Upper lobe of left lung (tissue), 6 donors: Measurements from ENCODE around the gene IL2. TPM values are rescaled to one million over a fixed set of nuclear protein-coding genes. Genes with fewer than 3 reads are reported as not detected.

Source experiments
- ATAC-seq, 2 donors: fragments of 200-7000 bp; cut with Tn5 transposase; one replicate each; pipeline ENCODE4 v1.9.1; 2022; ENCODE audit warnings: mild to moderate bottlenecking in 2 of 2, moderate library complexity in 2 of 2; ENCODE audit not compliant: low FRiP score in 2 of 2
- DNase-seq, 2 donors: peaks; one replicate each; pipeline ENCODE4 v3.0.0-alpha.2; 2019 to 2020
- H3K27ac ChIP-seq, 4 donors: fragments of 200-600 bp; sonication (generic); one replicate each; pipeline ENCODE4 v1.5.1; 2016 to 2019
- H3K27me3 ChIP-seq, 4 donors: fragments of 200-600 bp; sonication (generic); one replicate each; pipeline ENCODE4 v1.5.1; 2017 to 2019
- H3K36me3 ChIP-seq, 4 donors: fragments of 200-600 bp; sonication (generic); one replicate each; pipeline ENCODE4 v1.5.1; 2016 to 2019
- H3K4me1 ChIP-seq, 4 donors: fragments of 200-600 bp; sonication (generic); one replicate each; pipeline ENCODE4 v1.5.1; 2018 to 2019
- H3K4me3 ChIP-seq, 4 donors: fragments of 200-600 bp; sonication (generic); one replicate each; pipeline ENCODE4 v1.5.1; 2017 to 2019; ENCODE audit warnings: mild to moderate bottlenecking in 2 of 4, moderate library complexity in 1 of 4
- H3K9me3 ChIP-seq, 4 donors: fragments of 200-600 bp; sonication (generic); one replicate each; pipeline ENCODE4 v1.5.1; 2018 to 2019
- EP300 ChIP-seq, 4 donors: sonication (generic); formaldehyde crosslinking; IDR thresholded peaks; one replicate each; pipeline ENCODE4 v1.5.1; 2017; ENCODE audit warnings: antibody characterized with exemption in 4 of 4, control low read depth in 2 of 4
- POLR2A ChIP-seq, 4 donors: fragments of 450-650 bp; IDR thresholded peaks; one replicate each; pipeline ENCODE4 v1.5.1; 2016 to 2017; ENCODE audit warnings: antibody characterized with exemption in 4 of 4, mild to moderate bottlenecking in 2 of 4
- POLR2AphosphoS5 ChIP-seq, 2 donors: sonication (generic); formaldehyde crosslinking; IDR thresholded peaks; one replicate each; pipeline ENCODE4 v1.5.1; 2017; ENCODE audit warnings: antibody characterized with exemption in 2 of 2
- WGBS, 2 donors: methylation state at CpG; one replicate each; pipeline ENCODE4 v1.1.5; 2017 to 2018; 5-methylcytosine and 5-hydroxymethylcytosine counted together
- total RNA-seq, 6 donors: library from RNA; depleted of rRNA in 4 of 6; stranded (reverse); fragments of >200 nt in 4 of 6; gene quantifications; one replicate each; pipeline versions ENCODE4 v1.1.0 to v1.2.1, GENCODE V29; 2016 to 2021
- TF ChIP-seq, protein P1 (sequence below), 6 experiments: fragments of 450-650 bp in 4 of 6; fragments of 200-600 bp in 2 of 6; sonication (generic) in 2 of 6; IDR thresholded peaks; one replicate each; pipeline ENCODE4 v1.5.1; 2016 to 2019; ENCODE audit warnings: antibody characterized with exemption in 6 of 6
- donor health status: DM: no; HTN: no; CAD: no; lungs with moderate emphysema.
- donor health status: DM: no; HTN: yes; CAD: no; lungs with severe emphysema.

Gene IL2
- total RNA-seq, 6 donors from 2014 or later = 1.0 to 1.8 TPM; not detected in 4

DNA sequence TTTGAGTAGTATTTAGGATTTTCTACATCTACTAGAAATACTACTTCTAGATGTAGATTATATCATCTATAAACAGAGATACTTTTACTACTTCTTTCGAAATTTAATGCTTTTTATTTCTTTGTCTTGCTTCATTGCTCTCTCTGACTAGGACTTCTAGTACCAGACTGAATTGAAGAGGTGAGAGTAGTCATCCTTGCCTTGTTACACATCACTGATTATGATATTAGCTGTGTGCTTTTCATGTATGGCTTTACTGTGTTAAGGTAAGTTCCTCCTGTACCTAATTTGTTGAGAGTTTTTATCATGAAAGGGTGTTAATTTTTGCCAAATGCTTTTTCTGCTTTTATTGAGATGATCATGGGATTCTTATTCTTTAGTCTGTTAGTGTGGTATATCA lies 19.6 kb upstream of the IL2 start:
- ATAC-seq (no peak), DNase-seq (no peak)
- Histone ChIP-seq H3K27ac (no peak overlapping the region), H3K4me3 (no peak overlapping the region), H3K9me3 (no peaks in the 10 kb centered on the region), H3K36me3 (no peaks in the 10 kb centered on the region), H3K4me1 (no peaks in the 10 kb centered on the region), H3K27me3 (no peaks in the 10 kb centered on the region)
- WGBS, 2 donors = 74 to 84% methylated on average over 1 of the region's 1 CpG
- no peak for TF ChIP-seq POLR2A (IDR thresholded peaks at IDR 0.05)
- TF ChIP-seq, protein P1, sequence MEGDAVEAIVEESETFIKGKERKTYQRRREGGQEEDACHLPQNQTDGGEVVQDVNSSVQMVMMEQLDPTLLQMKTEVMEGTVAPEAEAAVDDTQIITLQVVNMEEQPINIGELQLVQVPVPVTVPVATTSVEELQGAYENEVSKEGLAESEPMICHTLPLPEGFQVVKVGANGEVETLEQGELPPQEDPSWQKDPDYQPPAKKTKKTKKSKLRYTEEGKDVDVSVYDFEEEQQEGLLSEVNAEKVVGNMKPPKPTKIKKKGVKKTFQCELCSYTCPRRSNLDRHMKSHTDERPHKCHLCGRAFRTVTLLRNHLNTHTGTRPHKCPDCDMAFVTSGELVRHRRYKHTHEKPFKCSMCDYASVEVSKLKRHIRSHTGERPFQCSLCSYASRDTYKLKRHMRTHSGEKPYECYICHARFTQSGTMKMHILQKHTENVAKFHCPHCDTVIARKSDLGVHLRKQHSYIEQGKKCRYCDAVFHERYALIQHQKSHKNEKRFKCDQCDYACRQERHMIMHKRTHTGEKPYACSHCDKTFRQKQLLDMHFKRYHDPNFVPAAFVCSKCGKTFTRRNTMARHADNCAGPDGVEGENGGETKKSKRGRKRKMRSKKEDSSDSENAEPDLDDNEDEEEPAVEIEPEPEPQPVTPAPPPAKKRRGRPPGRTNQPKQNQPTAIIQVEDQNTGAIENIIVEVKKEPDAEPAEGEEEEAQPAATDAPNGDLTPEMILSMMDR (IDR thresholded peaks at IDR 0.05) = no peak
- no peak for TF ChIP-seq EP300 (IDR thresholded peaks at IDR 0.05)
- no peak for TF ChIP-seq POLR2AphosphoS5 (IDR thresholded peaks at IDR 0.05)

DNA sequence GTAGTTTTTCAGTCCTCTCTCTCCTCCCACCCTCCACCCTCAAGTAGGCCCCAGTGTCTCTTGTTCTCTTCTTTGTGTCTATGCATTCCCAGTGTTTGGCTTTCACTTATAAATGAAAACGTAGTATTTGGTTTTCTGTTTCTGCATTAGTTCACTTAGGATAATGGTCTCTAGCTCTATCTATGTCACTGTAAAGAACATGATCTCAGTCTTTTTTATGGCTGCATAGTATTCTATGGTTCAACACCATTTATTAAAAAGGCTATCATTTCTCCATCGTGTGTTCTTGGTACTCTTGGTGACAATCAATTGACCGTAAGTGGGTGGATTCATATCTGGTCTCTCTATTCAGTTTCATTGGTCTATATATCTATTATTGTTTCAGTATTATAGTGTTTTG lies 18.7 kb upstream of the IL2 start:
- Histone ChIP-seq H3K36me3 (no peaks in the 10 kb centered on the region), H3K27me3 (no peaks in the 10 kb centered on the region), H3K4me3 (no peak overlapping the region), H3K9me3 (no peaks in the 10 kb centered on the region), H3K27ac (no peak overlapping the region), H3K4me1 (no peaks in the 10 kb centered on the region)
- no peak for ATAC-seq
- DNase-seq = no peak
- WGBS, 2 donors = 87 to 88% methylated on average over 3 of the region's 3 CpGs
- TF ChIP-seq POLR2A (IDR thresholded peaks at IDR 0.05) = no peak
- no peak for TF ChIP-seq EP300 (IDR thresholded peaks at IDR 0.05)
- TF ChIP-seq POLR2AphosphoS5 (IDR thresholded peaks at IDR 0.05) = no peak
- TF ChIP-seq, protein P1 (IDR thresholded peaks at IDR 0.05) = no peak

DNA sequence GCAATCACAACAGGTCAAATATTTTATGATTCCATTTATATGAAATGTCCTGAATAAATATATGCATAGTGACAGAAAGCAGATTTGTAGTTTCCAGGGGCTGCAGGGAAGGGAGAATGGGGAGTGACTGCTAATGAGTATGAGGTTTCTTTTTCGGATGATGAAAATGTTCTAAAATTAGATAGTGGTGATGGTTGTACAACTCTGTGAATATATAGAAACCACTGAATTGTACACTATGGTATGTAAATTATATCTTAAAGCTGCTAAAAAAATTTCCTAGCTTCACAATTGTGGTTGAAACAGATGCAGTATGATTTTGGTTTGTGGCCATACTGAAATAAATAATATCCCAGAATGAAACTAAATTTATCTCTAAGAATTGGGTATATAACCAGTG lies 12.9 kb upstream of the IL2 start:
- H3K27ac ChIP-seq = no peak overlapping the region
- no peak overlapping the region for H3K4me3 ChIP-seq
- no peaks in the 10 kb centered on the region for H3K4me1 ChIP-seq
- DNase-seq = no peak
- WGBS, 2 donors = 92 to 96% methylated on average over 1 of the region's 1 CpG
- no peak for TF ChIP-seq POLR2A (IDR thresholded peaks at IDR 0.05)
- TF ChIP-seq, protein P1 (IDR thresholded peaks at IDR 0.05) = no peak
- TF ChIP-seq EP300 (IDR thresholded peaks at IDR 0.05) = no peak
- TF ChIP-seq POLR2AphosphoS5 (IDR thresholded peaks at IDR 0.05) = no peak
- no peaks in the 10 kb centered on the region for H3K36me3 ChIP-seq
- no peaks in the 10 kb centered on the region for H3K27me3 ChIP-seq
- H3K9me3 ChIP-seq = no peaks in the 10 kb centered on the region
- ATAC-seq = no peak

DNA sequence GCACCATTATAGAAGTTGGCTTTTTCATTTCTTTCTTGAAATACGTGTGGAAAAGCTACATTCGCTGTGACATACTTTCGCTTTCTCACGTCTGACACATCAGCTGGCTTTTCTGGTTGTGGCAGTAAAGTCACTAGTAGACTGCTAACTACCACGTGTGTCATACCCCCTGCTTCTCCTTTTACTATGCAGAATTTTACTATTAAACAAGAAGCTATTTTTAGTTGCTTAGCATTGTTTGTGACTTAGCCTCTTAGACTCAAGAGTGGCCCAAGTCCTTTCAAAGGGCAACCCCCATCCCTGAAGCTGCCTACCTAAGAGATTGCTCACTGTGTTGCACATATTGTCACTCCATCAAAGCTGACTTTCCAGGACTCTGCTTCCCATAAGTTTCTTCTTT lies 2.1 kb upstream of the IL2 start:
- DNase-seq (no peak), ATAC-seq (no peak)
- 37 to 49% methylated on average over 5 of the region's 5 CpGs for WGBS, 2 donors
- Histone ChIP-seq H3K27ac (no peak overlapping the region), H3K9me3 (no peaks in the 10 kb centered on the region), H3K4me3 (peak overlapping the region in 3 of 4 donors; percentile 12 to 26 (median 13)), H3K4me1 (no peaks in the 10 kb centered on the region), H3K36me3 (no peaks in the 10 kb centered on the region), H3K27me3 (no peaks in the 10 kb centered on the region)
- TF ChIP-seq POLR2AphosphoS5 (IDR thresholded peaks at IDR 0.05) (no peak), POLR2A (IDR thresholded peaks at IDR 0.05) (no peak), EP300 (IDR thresholded peaks at IDR 0.05) (no peak)
- TF ChIP-seq, protein P1 (IDR thresholded peaks at IDR 0.05) = no peak

DNA sequence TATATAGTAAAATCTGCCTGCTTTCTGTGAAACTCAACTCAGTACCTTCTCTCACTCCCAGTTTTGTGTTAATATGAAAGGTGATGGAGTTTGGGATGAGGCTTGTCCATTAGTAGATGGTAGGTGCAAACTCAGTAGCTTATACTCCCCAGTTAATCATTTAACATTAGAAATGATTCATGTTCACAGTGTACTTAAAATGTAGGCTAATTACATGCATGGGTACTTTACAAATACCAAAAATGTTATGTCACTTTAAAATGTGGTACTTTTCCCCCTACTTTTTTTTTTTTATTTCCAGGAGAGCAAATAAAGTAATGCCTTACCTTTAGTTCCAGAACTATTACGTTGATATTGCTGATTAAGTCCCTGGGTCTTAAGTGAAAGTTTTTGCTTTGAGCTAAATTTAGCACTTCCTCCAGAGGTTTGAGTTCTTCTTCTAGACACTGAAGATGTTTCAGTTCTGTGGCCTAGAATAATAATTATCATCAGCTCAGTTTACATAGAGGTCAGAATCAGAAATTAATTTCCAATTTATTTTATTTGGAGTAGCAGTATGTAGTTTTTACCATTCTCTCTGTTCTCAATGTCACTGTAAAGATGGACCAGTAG lies 3.0 kb downstream of the IL2 start:
- ATAC-seq (no peak), DNase-seq (no peak)
- Histone ChIP-seq H3K36me3 (no peaks in the 10 kb centered on the region), H3K4me3 (no peak overlapping the region), H3K27ac (no peak overlapping the region), H3K27me3 (no peaks in the 10 kb centered on the region), H3K4me1 (no peaks in the 10 kb centered on the region), H3K9me3 (no peaks in the 10 kb centered on the region)
- TF ChIP-seq POLR2AphosphoS5 (IDR thresholded peaks at IDR 0.05) (no peak), EP300 (IDR thresholded peaks at IDR 0.05) (no peak), POLR2A (IDR thresholded peaks at IDR 0.05) (no peak)
- TF ChIP-seq, protein P1 (IDR thresholded peaks at IDR 0.05) = no peak
- WGBS, 2 donors = 20 to 24% methylated on average over 1 of the region's 1 CpG
